ES-I3 (cell line): ENCODE measurements around the gene TMEM31.

Source experiments
- H3K36me3 ChIP-seq: 2 replicates; pipeline ENCODE4 v1.6.1; 2013; ENCODE audit warnings: mild to moderate bottlenecking, low read length, control low read depth, moderate library complexity; ENCODE audit not compliant: insufficient read depth
- H3K4me1 ChIP-seq: 2 replicates; pipeline ENCODE4 v1.6.1; 2013; ENCODE audit warnings: mild to moderate bottlenecking, control low read depth, low read length; ENCODE audit not compliant: insufficient read depth
- H3K9ac ChIP-seq: 2 replicates; pipeline ENCODE4 v1.6.1; 2013; ENCODE audit warnings: low read depth, mild to moderate bottlenecking, low read length, moderate library complexity
- H3K9me3 ChIP-seq: 2 replicates; pipeline ENCODE4 v1.6.1; 2013; ENCODE audit warnings: mild to moderate bottlenecking, low read length, moderate library complexity; ENCODE audit not compliant: control insufficient read depth, insufficient read depth

Gene TMEM31

DNA sequence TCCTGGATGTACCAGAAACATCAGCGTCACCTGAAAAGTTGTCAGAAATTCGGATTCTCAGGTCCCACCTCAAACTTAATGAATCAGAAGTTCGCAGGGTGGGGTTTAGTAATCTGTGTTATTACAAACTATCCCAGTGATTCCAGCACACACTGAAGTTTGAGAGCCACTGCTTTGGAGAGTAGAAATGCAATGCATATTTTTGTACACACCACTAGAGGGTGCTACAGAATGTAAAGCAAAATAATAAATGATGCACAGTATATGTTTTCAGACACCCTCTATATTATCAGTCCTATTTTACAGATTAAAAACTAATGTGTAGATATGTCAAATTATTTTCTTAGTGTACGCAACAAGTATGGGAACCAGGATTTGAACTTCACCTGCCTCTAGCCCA lies 21.8 kb upstream of the TMEM31 start:
- Histone ChIP-seq H3K4me1 (0 out of 2 replicates have a peak, but pooled peaks cover 6% of the 10 kb centered on the region), H3K9ac (no peak overlapping the region), H3K36me3 (peaks cover 9% of the 10 kb centered on the region), H3K9me3 (no peaks in the 10 kb centered on the region)

DNA sequence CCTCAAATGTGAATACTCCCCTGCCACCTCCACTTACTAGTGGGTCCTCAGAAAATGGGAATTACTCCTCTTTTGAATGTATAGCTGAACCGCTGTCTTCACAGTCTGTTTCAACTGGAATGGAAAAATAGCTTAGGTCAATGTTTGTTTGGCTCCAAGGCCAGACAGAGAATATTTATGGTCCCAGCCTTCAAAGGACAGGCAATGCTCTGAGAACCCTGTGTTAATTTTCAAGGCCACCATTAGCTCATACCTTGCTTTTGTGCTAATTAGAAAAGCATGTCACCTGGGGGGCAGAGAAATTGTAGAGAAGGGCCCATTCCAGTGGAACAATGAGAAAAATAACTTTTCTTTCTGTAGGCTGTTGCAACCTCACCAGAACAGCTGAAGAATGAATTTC lies 19.6 kb upstream of the TMEM31 start:
- H3K36me3 ChIP-seq = no peaks in the 10 kb centered on the region
- no peak overlapping the region for H3K9ac ChIP-seq
- no peaks in the 10 kb centered on the region for H3K4me1 ChIP-seq
- no peaks in the 10 kb centered on the region for H3K9me3 ChIP-seq

DNA sequence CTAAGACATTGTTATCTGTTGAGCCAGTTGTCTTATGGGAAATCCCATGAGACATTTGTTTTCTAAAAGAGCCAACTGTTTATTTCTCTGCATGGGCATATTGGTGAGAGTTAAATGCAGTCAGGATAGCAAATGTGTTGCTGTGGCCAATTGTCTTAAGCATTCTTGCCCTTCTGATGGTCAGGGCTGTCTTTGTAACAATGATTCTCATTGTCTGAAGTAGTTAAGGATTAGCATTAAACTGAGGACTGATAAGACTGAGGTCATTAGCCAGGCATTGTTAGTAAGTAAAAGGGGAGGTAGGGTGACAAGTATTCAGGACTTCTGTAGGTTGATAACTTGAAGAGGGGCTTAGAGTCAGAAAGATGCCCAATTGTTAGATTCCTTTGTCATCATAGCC lies 13.0 kb upstream of the TMEM31 start:
- peaks cover 15% of the 10 kb centered on the region for H3K4me1 ChIP-seq
- H3K36me3 ChIP-seq = no peaks in the 10 kb centered on the region
- no peak overlapping the region for H3K9ac ChIP-seq
- no peaks in the 10 kb centered on the region for H3K9me3 ChIP-seq

DNA sequence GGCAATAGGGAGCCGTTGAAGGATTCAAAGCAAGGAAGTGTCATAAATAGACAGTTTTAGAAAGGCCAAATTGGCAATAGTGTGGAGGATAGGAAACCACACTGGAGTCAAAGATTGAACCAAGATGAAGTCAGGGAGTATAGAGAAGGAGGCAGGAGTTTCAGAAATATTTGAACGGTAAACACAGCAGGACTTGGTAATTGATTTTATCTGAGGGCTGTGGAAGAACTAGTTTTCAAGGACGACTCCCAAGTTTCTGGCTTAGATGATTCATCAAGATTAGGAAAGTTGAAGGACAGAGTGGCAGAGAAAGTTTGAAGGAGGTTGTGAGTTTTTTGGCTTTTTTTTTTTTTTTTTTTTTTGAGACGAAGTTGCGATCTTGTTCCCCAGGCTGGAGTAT lies 11.5 kb upstream of the TMEM31 start:
- no peaks in the 10 kb centered on the region for H3K9me3 ChIP-seq
- peaks cover 15% of the 10 kb centered on the region for H3K4me1 ChIP-seq
- H3K9ac ChIP-seq = no peak overlapping the region
- H3K36me3 ChIP-seq = no peaks in the 10 kb centered on the region

DNA sequence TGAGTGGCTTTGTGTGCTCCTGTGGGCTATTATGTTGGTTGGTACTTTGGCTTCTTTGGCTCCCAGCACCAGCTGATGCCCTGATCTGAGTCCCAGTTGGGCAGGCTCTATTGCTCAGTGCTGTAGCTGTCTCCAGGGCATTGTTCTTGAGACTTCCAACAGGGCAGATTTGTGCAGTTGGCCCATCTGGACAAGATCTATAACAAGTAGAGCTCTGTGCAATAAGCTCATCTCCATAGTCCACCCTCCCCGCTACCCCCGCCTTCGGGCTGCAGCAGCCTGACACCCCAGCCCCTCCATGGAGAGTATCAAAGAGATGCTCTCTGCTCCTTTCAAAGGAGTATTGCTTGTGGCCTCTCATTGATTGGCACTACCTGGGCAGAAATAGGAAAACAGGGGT lies 5.8 kb upstream of the TMEM31 start:
- no peaks in the 10 kb centered on the region for H3K4me1 ChIP-seq
- H3K36me3 ChIP-seq = no peaks in the 10 kb centered on the region
- H3K9me3 ChIP-seq = no peaks in the 10 kb centered on the region
- H3K9ac ChIP-seq = no peak overlapping the region

DNA sequence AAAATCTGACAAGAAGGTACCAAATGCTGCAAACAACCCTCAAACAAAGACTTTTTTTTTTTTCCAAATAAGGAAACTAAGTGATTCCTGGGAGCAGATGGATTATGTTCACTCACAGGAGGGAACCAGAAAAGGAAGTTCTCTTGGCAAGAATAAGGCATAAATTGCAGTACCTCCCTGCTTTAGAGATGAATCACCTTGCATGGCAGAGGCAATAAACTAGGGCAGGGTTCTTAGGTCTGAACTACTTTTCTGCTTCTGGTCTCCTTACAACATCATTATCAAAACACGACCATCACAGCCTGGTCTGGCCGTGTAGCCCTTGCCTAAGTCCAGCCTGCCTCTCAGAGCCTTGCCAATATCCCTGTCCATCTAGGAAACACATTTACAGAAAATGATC lies 6.3 kb downstream of the TMEM31 start:
- Histone ChIP-seq H3K4me1 (peaks cover 5% of the 10 kb centered on the region; the same call in 1 of the 2 replicates), H3K9me3 (no peaks in the 10 kb centered on the region), H3K9ac (no peak overlapping the region), H3K36me3 (no peaks in the 10 kb centered on the region)

DNA sequence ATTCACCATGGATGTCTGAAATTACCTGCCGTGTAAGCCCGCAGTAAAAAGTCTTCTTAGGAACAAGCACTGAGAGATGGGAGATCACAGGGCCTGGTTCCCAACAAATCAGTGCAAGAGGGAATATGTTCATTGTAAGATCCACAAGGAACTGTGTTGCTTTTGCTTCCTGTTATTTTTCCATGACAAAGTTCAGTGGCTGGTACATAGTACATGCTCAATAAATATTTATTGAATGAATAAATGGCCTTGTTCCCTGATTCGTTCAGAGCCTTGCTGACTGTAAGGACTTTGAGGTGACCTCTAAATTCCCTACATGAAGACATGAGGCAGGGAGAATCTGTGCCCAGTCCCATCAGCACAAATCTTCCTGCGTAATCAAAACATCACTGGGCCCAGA lies 7.4 kb downstream of the TMEM31 start:
- no peak overlapping the region for H3K9ac ChIP-seq
- H3K4me1 ChIP-seq = 0 out of 2 replicates have a peak, but pooled peaks cover 4% of the 10 kb centered on the region
- H3K36me3 ChIP-seq = no peaks in the 10 kb centered on the region
- no peaks in the 10 kb centered on the region for H3K9me3 ChIP-seq

DNA sequence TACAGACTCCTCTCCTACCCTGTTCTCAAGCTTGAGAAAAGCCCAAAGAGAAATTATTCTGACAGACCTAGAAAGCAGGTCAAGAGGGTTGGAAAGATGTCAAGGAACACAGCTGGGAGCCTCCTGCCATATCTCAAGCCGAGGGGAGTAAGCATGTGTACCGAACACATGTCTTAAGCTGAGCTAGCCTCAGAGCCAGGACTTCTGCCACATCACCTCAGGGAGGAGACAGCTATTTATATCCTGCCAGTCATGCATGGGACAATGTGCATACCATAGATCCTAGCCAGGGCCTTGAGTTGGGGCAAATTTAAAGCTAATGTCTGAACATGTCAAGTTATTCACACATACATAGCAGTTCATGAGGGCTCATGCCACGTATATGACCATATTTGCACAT lies 11.8 kb downstream of the TMEM31 start:
- Histone ChIP-seq H3K4me1 (peaks cover 16% of the 10 kb centered on the region; the same call in 1 of the 2 replicates), H3K36me3 (no peaks in the 10 kb centered on the region), H3K9ac (no peak overlapping the region), H3K9me3 (no peaks in the 10 kb centered on the region)

DNA sequence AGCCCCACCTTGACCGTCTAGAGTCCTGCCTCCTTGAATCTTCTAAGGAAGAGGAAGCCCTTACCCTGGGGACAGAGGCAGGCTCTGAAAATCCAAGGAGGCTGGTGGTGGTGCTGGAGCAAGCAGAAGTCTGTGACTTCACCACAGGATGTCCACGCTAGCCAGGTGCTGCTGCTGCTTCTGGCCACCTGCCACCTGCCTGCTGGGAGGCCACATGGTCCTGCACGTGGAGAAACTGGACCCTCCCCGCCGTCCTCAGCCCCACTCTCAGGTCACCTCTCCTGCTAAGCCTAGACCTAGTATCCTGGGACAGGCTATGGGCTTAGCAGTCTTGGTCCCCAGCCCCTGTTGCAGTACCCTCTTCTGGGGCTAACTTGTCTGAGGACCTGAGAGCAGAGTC lies 15.8 kb downstream of the TMEM31 start:
- H3K9me3 ChIP-seq = no peaks in the 10 kb centered on the region
- no peak overlapping the region for H3K9ac ChIP-seq
- H3K36me3 ChIP-seq = no peaks in the 10 kb centered on the region
- peaks cover 53% of the 10 kb centered on the region for H3K4me1 ChIP-seq

DNA sequence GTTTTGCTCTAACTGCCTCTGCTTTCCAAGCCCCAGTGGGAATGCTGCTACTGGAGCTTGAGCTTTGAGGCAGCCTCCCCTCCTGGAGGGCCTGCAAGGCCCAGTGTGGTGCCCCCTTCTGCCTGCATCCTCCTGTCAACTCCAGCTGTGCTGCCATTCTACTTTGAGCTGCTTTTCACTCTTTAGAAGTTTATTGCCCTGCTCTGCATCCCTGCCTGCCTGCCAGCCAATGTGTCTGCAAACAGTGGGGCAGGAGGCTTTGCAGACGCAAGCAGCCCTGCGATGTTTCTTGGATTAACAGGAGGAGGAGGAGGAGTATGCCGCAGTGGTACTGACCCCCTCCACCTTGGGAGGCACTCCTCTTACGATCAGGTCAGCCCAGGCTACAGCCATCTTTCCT lies 16.4 kb downstream of the TMEM31 start:
- Histone ChIP-seq H3K4me1 (peaks cover 53% of the 10 kb centered on the region), H3K9ac (no peak overlapping the region), H3K36me3 (no peaks in the 10 kb centered on the region), H3K9me3 (no peaks in the 10 kb centered on the region)

DNA sequence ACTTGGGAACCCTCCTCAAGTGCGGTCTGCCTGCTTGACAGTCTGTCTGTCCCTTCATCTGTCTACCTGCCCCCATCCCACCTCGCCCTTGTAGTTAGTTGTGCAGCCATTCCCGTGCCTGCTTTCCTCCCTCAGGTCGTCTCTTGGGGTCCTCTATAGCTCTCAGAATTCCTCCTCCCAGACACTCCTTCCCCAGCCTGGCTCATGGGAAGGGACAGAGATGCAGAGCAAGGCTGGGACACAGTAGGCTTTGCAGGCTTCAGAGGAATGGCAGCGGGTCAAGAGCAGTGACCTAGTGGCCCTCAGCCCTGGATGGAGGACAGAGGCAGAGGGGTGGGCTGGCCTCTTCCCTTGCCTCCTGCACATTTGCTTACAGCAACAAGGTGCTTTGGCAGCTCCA lies 18.3 kb downstream of the TMEM31 start:
- H3K9ac ChIP-seq = no peak overlapping the region
- H3K9me3 ChIP-seq = no peaks in the 10 kb centered on the region
- H3K36me3 ChIP-seq = no peaks in the 10 kb centered on the region
- H3K4me1 ChIP-seq = peaks cover 55% of the 10 kb centered on the region

DNA sequence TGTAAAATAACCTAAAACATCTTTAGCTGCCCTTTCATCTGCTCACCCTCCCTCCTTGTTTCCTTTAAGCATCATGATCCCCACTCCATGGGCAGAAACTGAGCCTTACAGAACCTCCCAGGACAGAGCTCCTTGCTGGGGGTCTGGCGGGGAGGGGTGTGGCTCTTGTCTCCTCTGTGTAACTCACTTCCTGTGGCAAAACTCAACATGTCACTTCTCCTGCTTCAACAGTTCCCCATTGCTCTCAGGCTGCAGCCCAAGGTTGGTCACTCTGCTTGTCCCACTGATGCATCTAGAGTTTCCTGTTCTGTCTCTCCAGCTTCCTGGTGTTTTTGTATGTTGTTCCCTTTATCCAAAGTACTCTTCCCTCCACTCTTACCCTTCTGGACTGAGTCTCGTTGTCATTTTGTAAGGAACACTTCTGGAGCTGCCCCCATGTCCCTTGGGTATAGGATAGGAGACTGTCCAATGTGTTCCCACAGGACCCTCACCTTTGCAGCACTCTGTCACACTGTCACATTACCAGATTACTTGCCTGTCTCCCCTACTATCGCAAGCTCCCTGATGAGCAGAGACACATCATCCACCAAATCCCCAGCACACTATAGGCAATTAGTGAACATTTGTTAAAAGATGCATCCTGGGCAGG lies 19.6 kb downstream of the TMEM31 start:
- H3K4me1 ChIP-seq = peaks cover 61% of the 10 kb centered on the region
- no peak overlapping the region for H3K9ac ChIP-seq
- no peaks in the 10 kb centered on the region for H3K36me3 ChIP-seq
- H3K9me3 ChIP-seq = no peaks in the 10 kb centered on the region

DNA sequence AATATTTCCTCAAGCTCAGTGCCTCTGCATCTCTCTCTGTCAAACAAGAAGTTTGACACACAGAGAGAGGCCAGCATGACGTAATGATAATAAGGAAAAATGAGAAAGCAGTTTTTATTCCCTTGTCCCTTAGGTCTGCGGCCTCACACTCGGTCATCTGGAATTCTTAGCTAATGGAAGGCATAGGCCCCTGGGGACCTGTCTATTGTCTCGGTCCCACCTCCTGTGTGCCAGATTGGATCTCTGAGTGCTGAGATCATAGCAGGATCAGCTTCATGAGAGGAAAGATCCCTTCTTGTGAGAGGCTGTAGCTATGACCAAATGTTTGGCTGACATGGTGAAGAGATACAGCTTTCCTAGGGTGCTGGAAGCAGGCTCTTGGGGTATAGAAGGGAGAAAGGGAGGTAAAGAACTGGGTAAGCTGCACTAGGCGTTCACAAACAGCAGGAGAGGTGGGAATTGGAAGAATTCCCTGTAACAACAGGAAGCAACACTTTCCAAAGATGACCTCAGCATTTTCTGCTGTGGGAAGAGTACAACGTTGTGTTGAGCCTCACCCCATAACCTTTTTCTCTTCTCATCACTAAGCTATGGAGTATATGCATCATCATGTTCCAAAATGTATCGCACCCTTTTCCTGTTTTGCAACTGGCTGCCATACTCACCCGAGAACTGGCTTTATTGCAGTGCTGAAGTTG lies 20.2 kb downstream of the TMEM31 start:
- no peaks in the 10 kb centered on the region for H3K36me3 ChIP-seq
- no peak overlapping the region for H3K9ac ChIP-seq
- no peaks in the 10 kb centered on the region for H3K9me3 ChIP-seq
- peaks cover 61% of the 10 kb centered on the region for H3K4me1 ChIP-seq

DNA sequence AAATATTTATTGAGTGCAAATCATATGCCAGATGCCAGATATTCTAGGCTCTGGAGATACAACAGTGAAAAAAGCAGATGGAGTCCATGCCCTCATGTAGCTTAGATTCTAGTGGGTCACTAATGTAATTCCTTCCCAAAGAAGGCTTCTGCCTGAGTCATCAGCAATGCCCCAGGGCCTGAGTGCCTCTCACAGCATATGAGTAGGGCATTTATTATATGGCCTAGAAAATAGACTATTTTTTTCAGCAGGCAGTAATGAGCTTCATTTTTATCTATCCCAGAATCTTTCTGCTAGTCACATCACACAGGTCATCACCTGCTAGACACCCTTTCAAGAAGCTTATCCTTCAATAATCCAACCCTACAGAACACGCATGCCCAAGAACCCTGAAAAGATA lies 22.3 kb downstream of the TMEM31 start:
- H3K36me3 ChIP-seq = no peaks in the 10 kb centered on the region

DNA sequence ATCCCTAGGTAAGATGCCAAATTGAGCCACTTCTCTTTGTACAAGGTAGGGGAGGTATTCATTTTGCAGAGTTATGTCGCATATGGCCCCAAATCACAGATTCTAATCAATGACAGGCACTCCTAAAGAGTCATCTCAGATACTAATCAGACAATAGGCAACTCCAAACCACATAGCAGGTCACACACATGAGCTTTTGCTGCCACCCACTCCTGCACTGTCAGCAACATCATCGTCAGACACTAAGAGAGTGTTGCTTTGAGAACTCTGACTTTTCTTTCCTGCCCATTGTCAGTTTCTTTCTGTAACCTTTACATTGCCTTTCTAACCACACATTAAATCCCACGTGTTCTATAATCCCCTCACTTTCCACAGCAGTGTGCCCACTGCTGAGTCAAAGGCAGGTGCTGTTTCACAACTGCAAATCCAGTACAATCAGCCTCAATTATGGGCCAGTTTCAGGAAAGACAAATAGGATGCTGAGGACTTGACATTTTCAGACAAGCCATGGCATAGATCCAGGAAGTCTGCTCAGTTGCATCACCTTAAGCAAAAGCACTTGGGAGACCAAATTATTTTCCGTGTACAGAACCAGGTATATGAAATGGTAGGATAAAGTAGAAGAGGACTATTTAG lies 23.5 kb downstream of the TMEM31 start:
- Histone ChIP-seq H3K9me3 (no peaks in the 10 kb centered on the region), H3K36me3 (no peaks in the 10 kb centered on the region), H3K4me1 (peaks cover 38% of the 10 kb centered on the region), H3K9ac (no peak overlapping the region)

More for the DNA sequence above, 22.3 kb downstream of the TMEM31 start:
- Histone ChIP-seq H3K4me1 (peaks cover 47% of the 10 kb centered on the region), H3K9me3 (no peaks in the 10 kb centered on the region), H3K9ac (no peak overlapping the region)
